ENCODE data around the gene C3orf70. TPM values are rescaled to one million over a fixed set of nuclear protein-coding genes. Genes with fewer than 3 reads are reported as not detected.

C3orf70 gene
- total and polyA plus RNA-seq, 9 donors: 3.5 to 17.7 (median 7.6) TPM

DNA sequence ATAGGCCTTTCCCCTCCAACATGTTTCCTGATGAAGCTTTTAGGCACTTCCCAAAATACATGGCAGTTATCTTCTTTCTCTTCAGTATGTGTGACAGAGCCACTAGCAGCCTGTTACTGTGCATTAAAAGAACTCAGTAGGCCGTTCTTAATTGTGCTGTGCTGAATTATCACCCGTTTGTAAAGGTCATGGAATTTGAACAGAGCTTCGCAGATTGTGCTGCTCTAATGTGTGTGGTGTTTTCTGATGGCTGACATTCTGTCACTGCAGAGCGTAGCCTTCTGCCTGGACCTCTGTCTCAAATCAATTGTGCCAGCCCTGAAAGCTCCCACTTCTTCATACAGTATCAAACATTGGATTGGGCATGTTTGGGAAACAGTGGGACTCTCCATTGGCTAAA is 111.3 kb downstream of the C3orf70 start:
- intact Hi-C loops (cut with DNase I): no loop called here
- Histone ChIP-seq H3K4me1 (ENCODE audit: insufficient read depth) (no peaks in the 10 kb centered on the region), H3K27me3 (no peaks in the 10 kb centered on the region), H3K27ac (no peak overlapping the region), H3K36me3 (no peaks in the 10 kb centered on the region), H3K9me3 (no peaks in the 10 kb centered on the region), H3K4me3 (no peak overlapping the region)
- DNase-seq: no peak
- WGBS, 3 donors: 94 to 95% (median 95%) methylated on average over 4 of the region's 4 CpGs
- no peak for TF ChIP-seq POLR2A (IDR thresholded peaks at IDR 0.05)
- TF ChIP-seq CTCF (IDR thresholded peaks at IDR 0.05): no peak
- no peak for TF ChIP-seq EP300 (IDR thresholded peaks at IDR 0.05)

DNA sequence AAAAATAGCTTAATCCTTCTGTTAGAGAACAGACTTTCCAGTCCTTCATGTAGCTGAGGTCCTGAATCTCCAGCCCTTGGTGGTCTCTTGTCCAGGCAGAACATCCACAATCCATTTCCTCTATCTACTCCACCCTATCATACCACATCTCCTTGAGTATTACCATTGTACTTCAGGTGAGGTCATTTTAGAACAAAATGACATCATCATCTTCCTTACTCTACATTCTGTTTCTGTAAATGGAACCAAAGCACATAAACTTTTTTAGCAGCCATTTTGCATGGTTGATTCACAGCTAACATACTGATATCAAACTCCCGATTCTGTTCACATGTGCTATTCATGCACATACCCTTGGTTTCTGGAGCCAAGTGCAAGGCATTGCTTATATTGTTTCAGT is 112.4 kb downstream of the C3orf70 start:
- Histone ChIP-seq H3K27me3 (no peaks in the 10 kb centered on the region), H3K4me1 (ENCODE audit: insufficient read depth) (no peaks in the 10 kb centered on the region), H3K4me3 (no peak overlapping the region), H3K27ac (no peak overlapping the region), H3K9me3 (no peaks in the 10 kb centered on the region), H3K36me3 (no peaks in the 10 kb centered on the region)
- no peak for DNase-seq
- TF ChIP-seq CTCF (IDR thresholded peaks at IDR 0.05): no peak
- no peak for TF ChIP-seq EP300 (IDR thresholded peaks at IDR 0.05)
- no peak for TF ChIP-seq POLR2A (IDR thresholded peaks at IDR 0.05)
- WGBS, 3 donors: 96 to 100% (median 98%) methylated on average over 1 of the region's 1 CpG
- intact Hi-C loops (cut with DNase I): no loop called here

GRCh38 chr3:185037801-185038200 is 115.1 kb downstream of the C3orf70 start:
- TF ChIP-seq EP300 (IDR thresholded peaks at IDR 0.05) (no peak), POLR2A (IDR thresholded peaks at IDR 0.05) (no peak), CTCF (IDR thresholded peaks at IDR 0.05) (no peak)
- Histone ChIP-seq H3K4me3 (no peak overlapping the region), H3K36me3 (no peaks in the 10 kb centered on the region), H3K9me3 (no peaks in the 10 kb centered on the region), H3K27ac (no peak overlapping the region), H3K4me1 (ENCODE audit: insufficient read depth) (no peaks in the 10 kb centered on the region), H3K27me3 (no peaks in the 10 kb centered on the region)
- 94 to 100% (median 100%) methylated on average over 1 of the region's 1 CpG for WGBS, 3 donors
- intact Hi-C loops (cut with DNase I): no loop called here
- DNase-seq: no peak

DNA sequence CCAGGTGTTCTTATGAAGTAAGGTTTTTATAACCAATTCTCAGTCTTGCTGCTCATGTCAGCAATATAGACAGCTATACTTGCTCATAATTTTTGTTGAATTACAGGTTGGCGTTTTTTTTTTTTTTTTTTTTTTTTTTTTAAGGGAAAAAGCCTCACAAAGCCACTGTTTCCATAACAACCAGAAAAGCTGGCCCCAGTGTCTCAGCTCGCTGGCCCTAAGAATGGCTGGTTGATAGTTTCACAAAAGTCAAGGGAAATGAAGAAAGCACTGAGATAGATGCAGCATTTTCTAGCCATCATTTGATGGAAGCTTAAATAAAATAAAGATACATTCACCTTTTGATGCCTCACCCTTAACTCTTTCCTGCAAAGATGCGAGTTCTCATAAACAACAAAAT is 121.9 kb downstream of the C3orf70 start:
- H3K36me3 ChIP-seq: no peaks in the 10 kb centered on the region
- WGBS, 3 donors: 92 to 96% (median 93%) methylated on average over 3 of the region's 3 CpGs
- no peak for DNase-seq

More for the DNA sequence above, 121.9 kb downstream of the C3orf70 start:
- Histone ChIP-seq H3K9me3 (no peaks in the 10 kb centered on the region), H3K4me3 (no peak overlapping the region), H3K4me1 (ENCODE audit: insufficient read depth) (no peaks in the 10 kb centered on the region), H3K27ac (no peak overlapping the region), H3K27me3 (no peaks in the 10 kb centered on the region)
- intact Hi-C loops (cut with DNase I): no loop called here
- TF ChIP-seq EP300 (IDR thresholded peaks at IDR 0.05) (no peak), POLR2A (IDR thresholded peaks at IDR 0.05) (no peak), CTCF (IDR thresholded peaks at IDR 0.05) (no peak)
